CD14-positive monocyte (primary cell): ENCODE data around the gene MS4A8. TPM values are rescaled to one million over a fixed set of nuclear protein-coding genes. Genes with fewer than 3 reads are reported as not detected.
"Not testable (repeated sequence)": the region's sequence is repeated elsewhere in the genome, so short reads cannot be mapped to it uniquely, and the experiment has no call there.

ENCODE experiments used
- DNase-seq, 3 donors: peaks; one replicate each; pipeline ENCODE4 v3.0.0-alpha.2; 2011 to 2022
- H2AFZ ChIP-seq: 2 replicates; pipeline ENCODE4 v1.6.0; 2012; ENCODE audit warnings: mild to moderate bottlenecking, low read depth, low read length, inconsistent platforms; ENCODE audit not compliant: insufficient read depth, poor library complexity, severe bottlenecking
- H3K27ac ChIP-seq, 2 donors: 1 replicate in 1 of 2; 2 replicates in 1 of 2; pipeline ENCODE4 v1.5.1; 2012 to 2013; ENCODE audit warnings: low read length in 2 of 2, control low read depth in 1 of 2, inconsistent platforms in 1 of 2, low read depth in 1 of 2, mild to moderate bottlenecking in 1 of 2
- H3K27me3 ChIP-seq, 2 donors: one replicate each; pipeline versions ENCODE4 v1.6.0 to v1.6.1; 2011 to 2013; ENCODE audit warnings: low read length in 2 of 2; ENCODE audit not compliant: control insufficient read depth in 2 of 2, insufficient read depth in 2 of 2
- H3K36me3 ChIP-seq, 2 donors: replicated peaks in 1 of 2; 1 replicate in 1 of 2; 2 replicates in 1 of 2; pipeline versions ENCODE4 v1.5.1 to v1.6.1; 2012 to 2013; ENCODE audit warnings: low read length in 2 of 2, control low read depth in 1 of 2, inconsistent platforms in 1 of 2, mild to moderate bottlenecking in 1 of 2; ENCODE audit not compliant: insufficient read depth in 2 of 2, control insufficient read depth in 1 of 2
- H3K4me1 ChIP-seq, 2 donors: 1 replicate in 1 of 2; 2 replicates in 1 of 2; pipeline versions ENCODE4 v1.5.1 to v1.6.1; 2012 to 2013; ENCODE audit warnings: low read length in 2 of 2, control low read depth in 1 of 2, inconsistent platforms in 1 of 2, mild to moderate bottlenecking in 1 of 2, moderate library complexity in 1 of 2; ENCODE audit not compliant: insufficient read depth in 2 of 2, control insufficient read depth in 1 of 2
- H3K4me2 ChIP-seq: replicated peaks from 2 replicates; pipeline ENCODE3; 2012; ENCODE audit warnings: low read length, moderate library complexity, mild to moderate bottlenecking; ENCODE audit not compliant: poor library complexity, severe bottlenecking; ENCODE audit errors: extremely low read depth
- H3K4me3 ChIP-seq, 3 experiments: fragments of 200-600 bp in 1 of 3; sonication (generic) in 1 of 3; replicated peaks in 1 of 3; 1 replicate in 2 of 3; 2 replicates in 1 of 3; pipeline ENCODE4 v1.5.1; 2011 to 2013; ENCODE audit warnings: low read length in 3 of 3, mild to moderate bottlenecking in 3 of 3, control low read depth in 2 of 3, low read depth in 2 of 3, inconsistent platforms in 1 of 3, moderate library complexity in 1 of 3
- H3K79me2 ChIP-seq: 2 replicates; pipeline ENCODE4 v1.6.0; 2012; ENCODE audit warnings: mild to moderate bottlenecking, control low read depth, inconsistent platforms, low read length, moderate library complexity; ENCODE audit not compliant: insufficient read depth
- H3K9ac ChIP-seq: 2 replicates; pipeline ENCODE4 v1.6.0; 2017; ENCODE audit warnings: low read length, mild to moderate bottlenecking; ENCODE audit not compliant: insufficient read depth, poor library complexity, severe bottlenecking
- H3K9me3 ChIP-seq, 2 donors: replicated peaks in 1 of 2; 1 replicate in 1 of 2; 2 replicates in 1 of 2; pipeline versions ENCODE4 v1.5.1 to v1.6.1; 2012 to 2013; ENCODE audit warnings: low read length in 2 of 2, control low read depth in 1 of 2; ENCODE audit not compliant: control insufficient read depth in 1 of 2, insufficient read depth in 1 of 2
- H4K20me1 ChIP-seq: 2 replicates; pipeline ENCODE4 v1.6.0; 2012; ENCODE audit warnings: mild to moderate bottlenecking, low read length, control low read depth, moderate library complexity; ENCODE audit not compliant: insufficient read depth
- H3K27ac Mint-ChIP-seq, 7 donors: one replicate each; pipeline ENCODE4 v1.8.0; 2020; ENCODE audit warnings: mild to moderate bottlenecking in 7 of 7, mixed read lengths in 7 of 7, moderate library complexity in 6 of 7, inconsistent platforms in 2 of 7
- H3K27me3 Mint-ChIP-seq, 3 donors: one replicate each; pipeline ENCODE4 v1.8.0; 2021 to 2022; ENCODE audit warnings: low read depth in 3 of 3, mild to moderate bottlenecking in 3 of 3, mixed read lengths in 3 of 3, moderate library complexity in 3 of 3, inconsistent platforms in 1 of 3
- H3K36me3 Mint-ChIP-seq, 2 donors: one replicate each; pipeline ENCODE4 v1.8.0; 2020; ENCODE audit warnings: mixed read lengths in 2 of 2, inconsistent platforms in 1 of 2, mild to moderate bottlenecking in 1 of 2
- H3K4me1 Mint-ChIP-seq: one replicate; pipeline ENCODE4 v1.8.0; 2020; ENCODE audit warnings: mild to moderate bottlenecking, mixed read lengths
- H3K4me3 Mint-ChIP-seq, 2 donors: one replicate each; pipeline ENCODE4 v1.8.0; 2020; ENCODE audit warnings: mild to moderate bottlenecking in 2 of 2, mixed read lengths in 2 of 2, moderate library complexity in 1 of 2
- H3K9me3 Mint-ChIP-seq, 7 donors: one replicate each; pipeline ENCODE4 v1.8.0; 2020 to 2022; ENCODE audit warnings: mixed read lengths in 7 of 7, mild to moderate bottlenecking in 6 of 7, moderate library complexity in 6 of 7, inconsistent platforms in 2 of 7
- WGBS: methylation state at CpG from one replicate; pipeline ENCODE4 v1.1.5; 2013; ENCODE audit warnings: missing lambda C conversion rate; ENCODE audit not compliant: insufficient coverage; 5-methylcytosine and 5-hydroxymethylcytosine counted together
- intact Hi-C, 2 donors: fragments of 100-400 bp; cut with micrococcal nuclease; formaldehyde crosslinking; loops; one replicate each; pipeline versions ENCODE4 v1.15.0 to v1.15.1; 2023
- polyA plus RNA-seq, 3 donors: library from polyadenylated mRNA; depleted of rRNA in 1 of 3; unstranded in 2 of 3; stranded (reverse) in 1 of 3; fragments of 300-500 nt in 2 of 3; fragments of >200 nt in 1 of 3; fragmentation: Illumina TruSeq in 2 of 3; gene quantifications; 1 replicate in 2 of 3; 2 replicates in 1 of 3; pipeline ENCODE4 v1.2.3, GENCODE V29; 2012 to 2021
- TF ChIP-seq, protein P1 (sequence below): fragments of 200-600 bp; IDR thresholded peaks from one replicate; pipeline ENCODE4 v1.8.0; 2022; ENCODE audit warnings: antibody characterized with exemption, mild to moderate bottlenecking

MS4A8 gene
- polyA plus RNA-seq, 3 donors: not detected

DNA sequence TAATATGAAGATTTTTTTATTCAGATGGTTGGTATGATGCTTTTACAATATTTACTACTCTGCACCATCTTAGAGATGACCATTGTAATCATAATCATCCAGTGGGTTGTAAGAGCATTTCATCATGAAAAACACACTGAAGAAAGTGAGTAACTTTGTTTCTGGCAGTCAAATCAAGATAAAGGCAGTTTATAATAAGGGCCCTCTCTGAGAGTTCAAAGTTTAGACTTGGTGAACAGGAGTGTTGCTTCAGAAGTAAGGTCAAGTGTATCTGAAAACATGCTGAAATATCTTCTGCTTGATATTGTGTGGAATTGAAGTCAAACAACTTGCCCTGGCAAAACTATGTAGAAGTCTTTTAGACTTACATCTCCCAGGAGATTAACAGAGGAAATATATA, 19.5 kb upstream of the MS4A8 start:
- Histone ChIP-seq H3K4me3 (no peak overlapping the region), H4K20me1 (no peaks in the 10 kb centered on the region), H3K27ac (no peak overlapping the region), H3K36me3 (no peaks in the 10 kb centered on the region), H3K4me2 (no peak overlapping the region), H3K4me1 (no peaks in the 10 kb centered on the region), H3K9me3 (peaks cover 19 to 25% of the 10 kb centered on the region in 2 donors), H2AFZ (no peak overlapping the region), H3K9ac (no peak overlapping the region), H3K79me2 (no peaks in the 10 kb centered on the region), H3K27me3 (no peaks in the 10 kb centered on the region)
- H3K4me3 Mint-ChIP-seq: no peak overlapping the region
- TF ChIP-seq, protein P1, sequence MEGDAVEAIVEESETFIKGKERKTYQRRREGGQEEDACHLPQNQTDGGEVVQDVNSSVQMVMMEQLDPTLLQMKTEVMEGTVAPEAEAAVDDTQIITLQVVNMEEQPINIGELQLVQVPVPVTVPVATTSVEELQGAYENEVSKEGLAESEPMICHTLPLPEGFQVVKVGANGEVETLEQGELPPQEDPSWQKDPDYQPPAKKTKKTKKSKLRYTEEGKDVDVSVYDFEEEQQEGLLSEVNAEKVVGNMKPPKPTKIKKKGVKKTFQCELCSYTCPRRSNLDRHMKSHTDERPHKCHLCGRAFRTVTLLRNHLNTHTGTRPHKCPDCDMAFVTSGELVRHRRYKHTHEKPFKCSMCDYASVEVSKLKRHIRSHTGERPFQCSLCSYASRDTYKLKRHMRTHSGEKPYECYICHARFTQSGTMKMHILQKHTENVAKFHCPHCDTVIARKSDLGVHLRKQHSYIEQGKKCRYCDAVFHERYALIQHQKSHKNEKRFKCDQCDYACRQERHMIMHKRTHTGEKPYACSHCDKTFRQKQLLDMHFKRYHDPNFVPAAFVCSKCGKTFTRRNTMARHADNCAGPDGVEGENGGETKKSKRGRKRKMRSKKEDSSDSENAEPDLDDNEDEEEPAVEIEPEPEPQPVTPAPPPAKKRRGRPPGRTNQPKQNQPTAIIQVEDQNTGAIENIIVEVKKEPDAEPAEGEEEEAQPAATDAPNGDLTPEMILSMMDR: no peak
- no peak overlapping the region for H3K27ac Mint-ChIP-seq
- intact Hi-C loops: no loop called here
- H3K27me3 Mint-ChIP-seq: peaks cover 0 to 2% (median 1%) of the 10 kb centered on the region in 3 donors
- H3K9me3 Mint-ChIP-seq: peaks cover 27 to 39% (median 35%) of the 10 kb centered on the region in 7 donors
- no peaks in the 10 kb centered on the region for H3K36me3 Mint-ChIP-seq
- no peak for DNase-seq
- H3K4me1 Mint-ChIP-seq: peaks cover 8% of the 10 kb centered on the region

DNA sequence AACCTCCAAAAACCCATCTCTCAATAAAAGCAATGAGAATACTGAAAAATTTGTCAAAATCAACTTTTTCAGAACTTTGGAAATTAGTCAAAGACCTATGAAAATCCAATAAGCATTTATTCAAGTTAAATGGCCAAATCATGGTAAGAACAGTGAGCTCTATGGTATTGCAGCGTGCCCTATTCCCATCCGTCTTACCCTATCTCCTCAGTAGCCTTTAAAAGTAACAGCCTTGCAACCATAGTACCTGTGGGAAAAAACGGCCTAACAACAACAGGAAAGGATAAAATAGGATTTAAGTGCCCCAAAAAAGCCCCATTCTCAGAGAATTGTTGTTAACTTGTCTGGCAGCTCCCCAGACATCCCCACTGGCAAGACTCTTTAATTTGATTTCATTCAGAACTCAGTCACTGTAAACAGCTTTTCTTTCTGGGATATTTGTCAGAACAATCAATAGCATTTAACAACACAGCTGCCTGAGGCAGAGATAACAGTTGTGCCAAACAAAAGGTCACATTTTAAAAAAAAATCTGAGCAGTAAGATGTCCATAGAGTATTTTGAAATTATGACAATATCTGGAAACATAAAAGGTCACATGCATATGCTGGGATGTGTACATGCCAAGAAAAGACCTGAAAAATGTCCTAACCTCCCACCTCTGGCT, 18.8 kb upstream of the MS4A8 start:
- intact Hi-C loops: no loop called here
- H4K20me1 ChIP-seq: no peaks in the 10 kb centered on the region
- WGBS: no CpG with 5 or more reads among the region's 3 CpGs
- no peak overlapping the region for H3K27ac ChIP-seq
- Mint-ChIP-seq H3K27ac (no peak overlapping the region), H3K27me3 (peaks cover 0 to 2% (median 1%) of the 10 kb centered on the region in 3 donors), H3K36me3 (no peaks in the 10 kb centered on the region), H3K4me1 (peaks cover 8% of the 10 kb centered on the region), H3K9me3 (peaks cover 27 to 39% (median 35%) of the 10 kb centered on the region in 7 donors), H3K4me3 (no peak overlapping the region)
- no peaks in the 10 kb centered on the region for H3K36me3 ChIP-seq
- TF ChIP-seq, protein P1: no peak
- no peaks in the 10 kb centered on the region for H3K4me1 ChIP-seq
- no peak for DNase-seq
- peaks cover 19 to 25% of the 10 kb centered on the region in 2 donors for H3K9me3 ChIP-seq
- no peak overlapping the region for H3K9ac ChIP-seq
- no peak overlapping the region for H3K4me3 ChIP-seq
- no peaks in the 10 kb centered on the region for H3K79me2 ChIP-seq
- no peaks in the 10 kb centered on the region for H3K27me3 ChIP-seq
- H2AFZ ChIP-seq: no peak overlapping the region
- no peak overlapping the region for H3K4me2 ChIP-seq

DNA sequence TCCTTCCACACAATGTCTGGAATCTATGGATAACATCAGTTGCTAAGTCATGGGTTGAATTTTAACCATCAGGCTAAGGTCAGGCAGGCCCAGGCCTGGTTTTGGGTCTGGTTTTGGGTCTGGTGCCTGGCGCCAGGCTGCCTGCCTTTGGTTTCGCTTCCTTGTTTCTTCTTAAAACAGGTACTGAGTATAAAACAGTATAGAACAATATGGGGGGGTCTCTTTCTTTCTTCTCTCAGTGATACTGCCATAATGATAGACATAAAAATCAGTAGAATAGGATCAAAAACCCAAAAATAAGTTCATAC, 14.9 kb upstream of the MS4A8 start:
- H3K9me3 ChIP-seq, H3K36me3 ChIP-seq, H3K4me1 ChIP-seq, H3K4me1 Mint-ChIP-seq, H3K27me3 Mint-ChIP-seq, DNase-seq, H3K4me3 Mint-ChIP-seq, H4K20me1 ChIP-seq, H3K27ac ChIP-seq, H2AFZ ChIP-seq, H3K4me3 ChIP-seq, H3K79me2 ChIP-seq, H3K36me3 Mint-ChIP-seq, H3K27me3 ChIP-seq, H3K27ac Mint-ChIP-seq, H3K9ac ChIP-seq, H3K4me2 ChIP-seq, intact Hi-C loops: not testable (repeated sequence)
- peaks cover 5 to 14% (median 8%) of the 10 kb centered on the region in 7 donors for H3K9me3 Mint-ChIP-seq
- no CpG with 5 or more reads among the region's 2 CpGs for WGBS
